ENCODE data around the gene ZBTB7C. TPM values are rescaled to one million over a fixed set of nuclear protein-coding genes. Genes with fewer than 3 reads are reported as not detected.

Gene ZBTB7C
- polyA plus RNA-seq, 1 experiment, result not detected

DNA sequence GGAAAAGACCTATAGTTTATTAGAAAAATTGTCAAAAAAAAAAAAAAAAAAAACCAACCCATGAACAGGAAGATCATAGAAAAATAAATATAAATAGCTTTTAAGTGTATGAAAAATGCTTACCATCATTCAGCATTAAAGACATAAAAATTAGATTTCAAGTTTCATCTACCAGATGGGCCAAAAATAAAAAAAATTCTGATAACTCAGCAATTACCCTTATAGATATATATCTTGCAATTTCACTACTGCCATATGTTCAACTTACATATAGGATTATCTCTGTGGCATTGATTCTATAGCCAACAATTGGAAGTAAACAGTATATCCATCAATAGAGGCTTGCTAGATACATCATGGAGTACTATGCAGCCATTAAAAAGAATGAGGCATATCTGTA is 352.2 kb downstream of the ZBTB7C start:
- ChIA-PET POLR2A (no interaction called here), CTCF (interaction anchor here (0.7 kb wide), 1 partner anchor 16 kb away, joined by 3 read pairs; no protein-coding TSS in a partner anchor)
- peaks cover 2% of the 10 kb centered on the region for H3K27me3 ChIP-seq (ENCODE audit: control insufficient read depth, insufficient read depth, low read length)
- no peak for TF ChIP-seq CTCF (IDR thresholded peaks at IDR 0.05; ENCODE audit: insufficient read depth, low read depth, low read length)
- no peak overlapping the region for H3K4me3 ChIP-seq (ENCODE audit: low read depth, low read length)
- H3K36me3 ChIP-seq (ENCODE audit: control insufficient read depth, insufficient read depth, low read length), result no peaks in the 10 kb centered on the region
- DNase-seq (ENCODE audit: low read depth), result no peak

DNA sequence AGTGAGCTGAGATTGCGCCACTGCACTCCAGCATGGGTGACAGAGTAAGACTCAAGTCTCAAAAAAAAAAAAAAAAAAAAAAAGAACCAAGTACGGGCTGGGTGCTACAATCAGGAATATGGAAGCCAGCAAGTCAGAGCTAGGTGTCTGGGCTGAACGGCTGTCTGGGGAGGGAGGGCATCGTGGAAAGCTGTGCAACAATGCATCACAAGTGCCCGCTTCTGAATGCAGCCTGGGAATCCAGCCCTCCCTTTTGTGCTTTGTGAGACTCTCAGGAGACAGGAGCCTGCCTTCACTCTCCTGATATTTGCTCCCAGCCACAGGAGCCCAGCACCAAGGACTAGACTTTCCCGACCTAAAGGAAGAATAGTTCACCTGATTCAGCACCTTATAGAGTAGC is 353.8 kb downstream of the ZBTB7C start:
- POLR2A ChIA-PET, result no interaction called here
- no peaks in the 10 kb centered on the region for H3K36me3 ChIP-seq (ENCODE audit: control insufficient read depth, insufficient read depth, low read length)
- no peak for TF ChIP-seq CTCF (IDR thresholded peaks at IDR 0.05; ENCODE audit: insufficient read depth, low read depth, low read length)
- no peak overlapping the region for H3K4me3 ChIP-seq (ENCODE audit: low read depth, low read length)
- CTCF ChIA-PET, result no interaction called here
- DNase-seq (ENCODE audit: low read depth), result no peak
- peaks cover 2% of the 10 kb centered on the region for H3K27me3 ChIP-seq (ENCODE audit: control insufficient read depth, insufficient read depth, low read length)

GRCh38 chr18:48053881-48054816 is 355.0 kb downstream of the ZBTB7C start:
- Histone ChIP-seq H3K36me3 (ENCODE audit: control insufficient read depth, insufficient read depth, low read length) (no peaks in the 10 kb centered on the region), H3K4me3 (ENCODE audit: low read depth, low read length) (no peak overlapping the region), H3K27me3 (ENCODE audit: control insufficient read depth, insufficient read depth, low read length) (peaks cover 2% of the 10 kb centered on the region)
- no peak for TF ChIP-seq CTCF (IDR thresholded peaks at IDR 0.05; ENCODE audit: insufficient read depth, low read depth, low read length)
- DNase-seq (ENCODE audit: low read depth), result no peak
- ChIA-PET CTCF (interaction anchor here (0.7 kb wide), 1 partner anchor 31 kb away, joined by 3 read pairs; no protein-coding TSS in a partner anchor), POLR2A (no interaction called here)

GRCh38 chr18:48052842-48053241 is 356.3 kb downstream of the ZBTB7C start:
- no peaks in the 10 kb centered on the region for H3K36me3 ChIP-seq (ENCODE audit: control insufficient read depth, insufficient read depth, low read length)
- H3K4me3 ChIP-seq (ENCODE audit: low read depth, low read length), result no peak overlapping the region
- TF ChIP-seq CTCF (IDR thresholded peaks at IDR 0.05; ENCODE audit: insufficient read depth, low read depth, low read length), result no peak
- peaks cover 2% of the 10 kb centered on the region; the same call in 1 of the 2 replicates for H3K27me3 ChIP-seq (ENCODE audit: control insufficient read depth, insufficient read depth, low read length)
- CTCF ChIA-PET, result no interaction called here
- DNase-seq (ENCODE audit: low read depth), result no peak
- POLR2A ChIA-PET, result no interaction called here

DNA sequence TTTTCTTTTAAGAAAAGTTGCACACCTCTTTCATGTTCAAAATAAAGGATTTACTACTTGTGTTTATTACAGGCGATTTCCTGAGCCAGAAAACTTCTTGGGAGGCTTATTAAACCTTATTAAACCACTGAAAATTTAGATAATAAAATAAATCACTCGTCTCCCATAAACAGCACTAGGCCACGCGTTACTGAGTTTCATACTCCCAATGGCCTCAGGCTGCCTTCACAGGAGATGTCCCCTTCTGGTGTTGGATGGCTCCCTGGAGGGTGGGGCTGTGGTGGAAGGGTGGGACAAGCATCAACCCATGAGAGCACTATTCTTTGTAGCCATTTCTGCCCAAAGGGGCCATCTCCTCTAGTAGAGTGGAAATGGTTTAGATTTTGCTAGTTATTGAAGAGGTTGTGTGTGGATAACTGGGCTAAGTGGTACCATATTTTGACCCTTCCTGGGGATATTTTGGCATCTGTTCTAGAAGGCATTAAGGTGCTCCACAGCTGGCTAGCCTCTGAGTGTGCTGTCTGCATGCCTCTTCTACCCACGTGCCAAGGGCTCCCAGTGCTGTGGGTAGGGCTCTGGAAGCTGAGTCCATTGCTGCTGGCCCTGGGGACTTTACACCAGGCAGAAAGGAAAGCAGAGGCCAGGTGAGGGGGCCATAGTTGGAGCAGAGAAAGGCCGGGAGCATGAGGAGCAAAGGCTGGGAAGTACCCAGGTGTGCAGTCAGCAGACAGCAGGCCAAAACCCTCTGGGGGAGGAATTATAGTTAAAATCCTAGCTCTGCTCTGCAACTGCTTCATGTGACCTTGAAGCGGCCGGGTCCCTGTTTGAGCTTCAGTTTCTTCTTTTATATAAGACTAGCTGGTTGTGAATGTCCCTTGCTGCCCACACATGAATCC is 357.0 kb downstream of the ZBTB7C start:
- Histone ChIP-seq H3K27me3 (ENCODE audit: control insufficient read depth, insufficient read depth, low read length) (peaks cover 2% of the 10 kb centered on the region; the same call in 1 of the 2 replicates), H3K4me3 (ENCODE audit: low read depth, low read length) (no peak overlapping the region), H3K36me3 (ENCODE audit: control insufficient read depth, insufficient read depth, low read length) (no peaks in the 10 kb centered on the region)
- TF ChIP-seq CTCF (IDR thresholded peaks at IDR 0.05; ENCODE audit: insufficient read depth, low read depth, low read length), result no peak
- ChIA-PET POLR2A (no interaction called here), CTCF (no interaction called here)
- DNase-seq (ENCODE audit: low read depth), result no peak
